ENCODE results near the gene CYP3A4. TPM values are rescaled to one million over a fixed set of nuclear protein-coding genes. Genes with fewer than 3 reads are reported as not detected.

CYP3A4 gene
- total and polyA plus RNA-seq, 2 of the 13 experiments (the other 11 are each of a cell fraction or from before 2014, with no cell fraction given), result 0.11 to 0.24 TPM

GRCh38 chr7:99742737-99743394, 41.1 kb downstream of the CYP3A4 start (continued):
- TF ChIP-seq ZFX (CRISPR knock-in tag; IDR thresholded peaks at IDR 0.05; ENCODE audit: low read depth) (peak; percentile 22; the same call in 1 of the 2 replicates), ZNF878 (CRISPR knock-in tag; IDR thresholded peaks at IDR 0.05) (peak; percentile 68; the same call in 1 of the 2 replicates), HHEX (CRISPR knock-in tag; IDR thresholded peaks at IDR 0.05) (0 out of 2 replicates have a peak, but pooled peaks have one; percentile 31), ZNF512B (CRISPR knock-in tag; IDR thresholded peaks at IDR 0.05; ENCODE audit: borderline replicate concordance) (no peak), NR2F1 (CRISPR knock-in tag; IDR thresholded peaks at IDR 0.05) (peak; percentile 96), JUND (CRISPR knock-in tag; IDR thresholded peaks at IDR 0.05) (peak; percentile 46; the same call in 1 of the 2 replicates), ZKSCAN8 (CRISPR knock-in tag; IDR thresholded peaks at IDR 0.05; ENCODE audit: borderline replicate concordance) (0 out of 2 replicates have a peak, but pooled peaks have one; percentile 26), RCOR2 (CRISPR knock-in tag; IDR thresholded peaks at IDR 0.05) (peak; percentile 69; the same call in 1 of the 2 replicates), TARDBP (CRISPR knock-in tag; IDR thresholded peaks at IDR 0.05) (peak; percentile 55; the same call in 1 of the 2 replicates), ZNF772 (CRISPR knock-in tag; IDR thresholded peaks at IDR 0.05) (peak; percentile 51; the same call in 1 of the 2 replicates), KAT8 (CRISPR knock-in tag; IDR thresholded peaks at IDR 0.05) (peak; percentile 45; the same call in 1 of the 2 replicates), ZNF335 (CRISPR knock-in tag; IDR thresholded peaks at IDR 0.05) (no peak), HDAC1 (CRISPR knock-in tag; IDR thresholded peaks at IDR 0.05) (peak; percentile 64; the same call in 1 of the 2 replicates), EP300 (IDR thresholded peaks at IDR 0.05; ENCODE audit: low read depth in 2 of 2, low read length in 2 of 2) (peak in 1 of 2 experiments; percentile 94; a peak in 2 of 4 replicates), EP300 (CRISPR knock-in tag; IDR thresholded peaks at IDR 0.05; ENCODE audit: borderline replicate concordance) (no peak), MAX (IDR thresholded peaks at IDR 0.05) (peak; percentile 34; the same call in 1 of the 2 replicates), ZMYM4 (CRISPR knock-in tag; IDR thresholded peaks at IDR 0.05) (peak; percentile 88), NRL (CRISPR knock-in tag; IDR thresholded peaks at IDR 0.05; ENCODE audit: borderline replicate concordance) (no peak), SPEN (CRISPR knock-in tag; IDR thresholded peaks at IDR 0.05; ENCODE audit: low read depth) (peak; percentile 17; the same call in 1 of the 2 replicates), LCORL (IDR thresholded peaks at IDR 0.05) (no peak), LCORL (CRISPR knock-in tag; IDR thresholded peaks at IDR 0.05) (peak; percentile 68), GTF2F1 (IDR thresholded peaks at IDR 0.05; ENCODE audit: low read length) (no peak), MAFK (conservative IDR thresholded peaks at IDR 0.05 in 1 of 2, IDR thresholded peaks at IDR 0.05 in 1 of 2; ENCODE audit: low read length in 2 of 2) (peak in 1 of 2 experiments; percentile 2; a peak in 1 of 4 replicates), PAXIP1 (CRISPR knock-in tag; conservative IDR thresholded peaks at IDR 0.05) (peak; percentile 95), CEBPG (CRISPR knock-in tag; IDR thresholded peaks at IDR 0.05) (peak; percentile 59), KDM4B (CRISPR knock-in tag; IDR thresholded peaks at IDR 0.05) (no peak)

Measured in HepG2 (cell line).